ENCODE results near the gene HLA-DOB.

DNA sequence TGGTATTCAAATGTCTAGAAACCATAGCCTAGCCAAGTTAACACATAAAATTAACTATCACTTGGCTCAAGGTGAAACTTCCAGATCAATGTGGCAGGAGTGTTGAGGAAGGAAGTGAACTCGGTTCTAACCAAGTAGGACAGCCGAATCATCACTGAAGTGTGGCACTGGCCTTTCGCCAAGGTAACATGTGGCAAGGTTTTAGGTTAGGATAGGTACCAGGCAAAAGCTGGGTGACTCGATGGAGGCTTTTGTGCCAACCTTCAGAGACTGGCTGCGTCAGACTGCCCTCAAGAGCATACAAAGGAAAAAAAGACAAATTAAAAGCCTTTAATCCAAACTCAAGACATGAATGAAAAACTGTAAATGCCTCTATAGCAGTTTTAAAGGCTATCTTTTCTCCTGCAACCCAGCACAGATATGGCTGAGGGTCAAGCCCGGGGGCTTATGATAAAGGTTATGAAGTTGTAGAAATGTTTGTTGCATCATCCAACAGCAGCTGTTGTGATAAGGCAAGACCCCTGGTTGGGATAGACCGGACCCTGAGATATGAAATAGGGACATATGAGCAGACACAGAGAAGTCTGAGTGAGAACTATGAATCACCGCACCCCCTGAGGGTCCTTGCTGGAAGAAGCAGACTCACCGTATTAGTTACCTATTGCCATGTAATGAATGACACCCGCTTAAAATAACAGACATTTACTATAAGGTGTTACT lies 49.1 kb upstream of the HLA-DOB start:
- TF ChIP-seq, protein P1, sequence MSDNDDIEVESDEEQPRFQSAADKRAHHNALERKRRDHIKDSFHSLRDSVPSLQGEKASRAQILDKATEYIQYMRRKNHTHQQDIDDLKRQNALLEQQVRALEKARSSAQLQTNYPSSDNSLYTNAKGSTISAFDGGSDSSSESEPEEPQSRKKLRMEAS (IDR thresholded peaks at IDR 0.05) = no peak
- TF ChIP-seq NFIC (IDR thresholded peaks at IDR 0.05) (no peak), CREB1 (IDR thresholded peaks at IDR 0.05; ENCODE audit: low read depth) (no peak), EGR1 (IDR thresholded peaks at IDR 0.05) (no peak), EP300 (IDR thresholded peaks at IDR 0.05; ENCODE audit: borderline replicate concordance) (no peak), TAF1 (IDR thresholded peaks at IDR 0.05; ENCODE audit: low read depth) (no peak), YY1 (IDR thresholded peaks at IDR 0.05; ENCODE audit: low read depth) (no peak)
